HT-29 (cell line): Measurements from ENCODE around the gene NDUFA8. TPM values are rescaled to one million over a fixed set of nuclear protein-coding genes. Genes with fewer than 3 reads are reported as not detected.

Experiments
- DNase-seq: peaks from one replicate; pipeline ENCODE4 v3.0.0-alpha.2; 2015; ENCODE audit warnings: low spot score
- total RNA-seq: library from RNA; depleted of rRNA; stranded (reverse); fragments of >200 nt; shearing (Covaris generic); gene quantifications from 2 replicates; pipeline ENCODE4 v1.2.3, GENCODE V29; 2014; rRNA removed

The NDUFA8 gene
- 28.1 and 28.5 TPM in 2 replicates for total RNA-seq

DNA sequence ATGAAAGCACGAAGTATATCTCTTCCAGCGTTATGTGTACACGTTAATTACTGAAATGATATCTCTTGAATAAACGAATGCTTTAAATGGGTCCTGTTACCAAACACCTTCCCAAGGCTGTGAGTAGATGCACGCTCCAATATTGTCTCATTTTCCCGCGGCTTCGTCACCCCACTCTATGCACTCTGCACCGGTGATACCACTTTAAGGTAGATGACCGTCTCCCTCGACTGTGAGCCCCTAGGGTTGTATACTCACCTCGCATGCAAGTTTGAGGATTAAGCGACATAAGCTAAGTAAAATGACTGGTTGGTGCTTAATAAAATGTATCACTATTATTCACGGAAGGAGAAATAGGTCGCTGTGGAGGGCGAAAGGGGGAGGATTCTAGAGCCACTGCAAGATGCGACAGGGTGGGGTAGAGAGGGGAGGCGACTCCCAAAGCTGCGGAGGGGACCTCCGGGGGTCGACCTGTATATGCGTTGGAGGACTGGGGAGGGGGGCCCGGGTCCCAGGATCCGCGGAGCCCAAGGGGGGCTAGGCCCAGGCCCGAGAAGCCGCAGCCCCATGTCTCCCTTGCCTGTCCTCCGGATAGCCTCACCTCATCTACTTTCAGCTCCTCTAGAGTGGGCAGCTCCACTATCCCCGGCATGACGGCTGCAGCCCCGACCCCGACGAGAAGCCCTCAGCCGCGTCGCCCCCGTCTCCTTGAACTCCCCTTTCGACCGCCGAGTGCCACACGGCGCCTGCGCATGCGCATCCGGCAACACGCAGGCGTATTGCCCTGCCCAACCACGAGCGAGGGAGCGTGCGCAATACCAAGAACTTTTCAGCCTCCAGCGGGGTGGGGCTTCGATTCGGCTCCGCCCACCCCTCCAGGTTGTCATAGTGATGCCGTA, at the start of gene NDUFA8, which contains the start of gene MORN5:
Gene NDUFA8 (minus strand): TSS at position 754 of the 899 bp plus-strand sequence. CDS start 102 bp downstream, at position 652.
Gene MORN5 (plus strand): TSS at position 883 of the 899 bp plus-strand sequence. CDS start 65 bp downstream, outside the sequence.
- DNase-seq, result peak; percentile 97

DNA sequence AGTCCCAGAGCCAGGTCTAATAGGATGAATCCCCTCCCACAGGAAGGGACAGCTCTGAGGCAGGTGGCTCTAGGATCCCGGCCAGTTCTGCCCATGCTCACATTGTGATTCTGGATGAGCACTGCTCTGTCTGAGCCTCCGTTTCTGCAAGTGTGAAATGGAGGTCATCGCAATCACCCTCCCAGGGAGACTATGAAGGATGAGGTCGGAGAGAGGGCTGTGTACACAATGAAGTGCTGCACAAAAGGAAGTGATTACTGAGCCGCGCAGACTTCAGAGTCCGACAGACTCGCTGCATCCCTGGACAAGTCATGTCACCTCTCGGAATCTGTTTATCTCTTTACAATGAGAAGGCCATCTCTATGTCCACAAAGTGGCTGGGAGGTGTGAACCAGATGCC, 47.5 kb upstream of the NDUFA8 start:
- no peak for DNase-seq

DNA sequence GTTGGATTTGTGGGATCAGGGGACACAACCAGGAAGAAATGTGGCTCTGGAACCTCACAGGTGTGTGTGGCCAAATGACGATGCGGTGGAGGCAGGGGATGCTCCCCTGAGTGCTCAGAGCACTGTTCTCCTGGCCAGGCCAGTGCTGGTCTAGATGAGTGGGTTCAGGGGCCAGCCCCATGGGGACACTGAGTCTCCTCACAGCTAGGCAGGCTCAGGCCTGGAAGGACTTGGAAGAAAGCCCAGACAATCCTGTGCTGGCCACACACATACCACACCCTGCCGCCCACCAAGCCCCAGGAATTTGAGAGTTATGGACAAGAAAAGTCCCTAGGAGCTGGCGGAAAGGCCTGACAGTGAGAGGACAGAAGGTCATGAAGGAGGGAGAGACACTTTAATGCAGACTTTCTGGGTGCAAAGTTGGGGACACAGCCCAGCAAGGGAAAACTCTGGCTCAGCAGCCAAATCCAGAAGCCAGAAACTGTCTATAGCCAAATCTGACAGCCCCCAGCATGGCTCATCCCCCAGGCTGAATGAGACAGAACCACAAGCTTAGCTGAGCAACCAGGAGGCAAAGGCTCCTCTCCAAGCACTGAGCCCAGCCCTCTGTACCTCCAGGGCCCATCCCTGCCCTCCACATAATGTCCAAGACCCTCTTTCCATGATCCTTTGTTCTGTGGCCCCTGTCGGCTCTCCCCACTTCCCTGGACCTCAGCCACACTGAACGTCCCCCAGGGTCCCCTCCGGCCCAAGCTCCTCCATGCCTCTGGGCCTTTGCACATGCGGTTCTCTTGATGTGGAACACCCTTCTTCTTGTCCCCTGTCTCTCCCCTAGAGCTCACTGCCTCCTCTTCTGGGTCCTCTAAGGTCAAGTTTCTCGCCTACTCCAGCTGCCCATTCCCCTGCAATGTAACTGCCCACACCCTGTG, 46.8 kb upstream of the NDUFA8 start:
- DNase-seq, result no peak

DNA sequence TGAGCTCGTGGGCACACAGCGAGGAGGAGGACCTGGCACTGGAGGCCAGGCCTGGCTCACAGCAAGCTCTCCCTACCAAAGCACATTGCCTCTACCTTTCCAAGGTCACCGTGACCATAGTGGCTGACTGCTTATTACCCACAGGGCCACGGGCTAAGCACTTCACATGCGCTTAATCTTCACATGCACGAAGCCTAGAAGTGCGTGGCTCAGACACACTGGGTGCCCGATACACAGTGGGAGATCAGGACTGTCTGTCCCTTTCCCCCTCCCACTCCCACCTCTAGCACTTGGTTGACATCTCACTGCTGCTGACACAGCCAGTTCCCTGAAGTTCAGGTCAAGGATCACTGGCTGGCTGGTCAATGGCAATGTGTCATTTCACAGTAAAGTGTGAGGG, 45.6 kb upstream of the NDUFA8 start:
- DNase-seq, result no peak

DNA sequence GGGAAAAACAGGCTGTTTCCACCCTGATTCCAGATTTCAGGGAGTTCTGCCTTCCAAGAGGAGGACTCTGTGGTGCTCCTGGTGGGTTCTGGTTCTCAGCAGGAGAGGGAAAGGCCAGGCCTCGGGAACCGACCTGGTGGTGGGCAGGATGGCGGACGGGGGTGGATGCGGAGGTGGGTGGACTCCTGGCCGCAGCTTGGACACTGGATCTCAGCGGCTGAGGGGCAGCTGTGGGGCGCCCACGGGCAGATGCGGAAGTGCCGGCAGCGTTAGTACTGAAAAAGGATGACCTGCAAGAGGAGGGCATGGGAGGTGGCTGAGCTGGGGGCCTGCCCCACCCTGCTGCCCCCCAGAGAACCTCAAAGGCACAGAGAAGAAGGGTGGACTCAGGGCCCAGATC, 44.9 kb upstream of the NDUFA8 start:
- no peak for DNase-seq

DNA sequence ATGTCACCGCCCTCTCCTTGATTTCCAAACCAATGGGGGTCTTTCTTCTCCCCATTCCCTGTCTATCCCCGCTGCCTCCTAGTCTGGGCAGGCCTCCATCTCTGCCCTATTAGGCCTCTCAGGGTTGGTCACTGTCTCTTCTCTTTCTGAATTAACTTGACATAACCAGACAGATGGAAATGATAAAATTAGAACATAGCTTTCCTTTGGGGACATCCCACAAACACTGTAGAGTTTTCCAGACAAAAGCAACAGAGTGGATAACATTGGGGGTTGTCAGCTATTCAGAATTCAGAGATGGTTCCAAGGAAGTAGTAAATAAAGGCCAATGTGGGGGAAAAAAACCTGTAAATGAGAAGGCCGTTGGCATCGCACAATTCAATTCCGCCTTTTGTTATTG, 44.5 kb upstream of the NDUFA8 start:
- no peak for DNase-seq

DNA sequence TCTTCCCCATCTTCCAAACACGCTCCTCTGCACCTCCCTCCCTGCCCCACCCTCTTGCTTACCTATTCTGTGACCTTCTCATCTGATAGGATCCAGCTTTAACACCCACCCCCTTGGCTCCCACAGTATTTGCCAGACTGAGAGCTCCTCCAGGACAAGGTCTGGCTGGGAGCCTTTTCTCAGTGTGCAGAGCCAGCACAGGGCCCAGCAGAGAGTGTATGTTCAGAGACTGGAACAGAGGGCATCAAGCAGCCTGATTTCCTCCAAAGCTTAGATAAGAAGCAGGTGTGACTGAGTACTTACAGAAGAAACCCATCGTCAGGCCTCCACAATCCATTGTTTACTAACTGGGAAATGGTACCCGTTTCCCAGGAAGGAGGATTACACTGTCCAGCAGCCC, 42.5 kb upstream of the NDUFA8 start:
- no peak for DNase-seq

DNA sequence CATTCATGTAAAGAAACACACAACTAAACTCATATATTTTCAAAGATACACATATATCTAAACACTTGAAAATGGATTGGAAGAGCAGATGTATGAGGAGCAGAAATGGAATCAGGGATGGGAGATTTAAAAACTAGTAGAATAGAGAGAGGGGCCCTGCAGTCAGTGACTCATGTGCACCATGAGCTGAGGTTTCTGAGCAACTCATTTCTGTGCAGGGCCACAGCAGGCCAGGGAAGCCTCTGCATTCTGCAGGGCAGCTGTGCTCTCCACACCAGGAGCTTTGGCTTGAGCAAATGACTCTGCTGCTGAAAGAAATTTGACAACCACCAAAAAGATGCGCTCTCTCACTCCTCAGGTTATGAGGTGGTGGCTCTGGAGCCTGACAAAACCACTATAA, 42.1 kb upstream of the NDUFA8 start:
- DNase-seq, result no peak

DNA sequence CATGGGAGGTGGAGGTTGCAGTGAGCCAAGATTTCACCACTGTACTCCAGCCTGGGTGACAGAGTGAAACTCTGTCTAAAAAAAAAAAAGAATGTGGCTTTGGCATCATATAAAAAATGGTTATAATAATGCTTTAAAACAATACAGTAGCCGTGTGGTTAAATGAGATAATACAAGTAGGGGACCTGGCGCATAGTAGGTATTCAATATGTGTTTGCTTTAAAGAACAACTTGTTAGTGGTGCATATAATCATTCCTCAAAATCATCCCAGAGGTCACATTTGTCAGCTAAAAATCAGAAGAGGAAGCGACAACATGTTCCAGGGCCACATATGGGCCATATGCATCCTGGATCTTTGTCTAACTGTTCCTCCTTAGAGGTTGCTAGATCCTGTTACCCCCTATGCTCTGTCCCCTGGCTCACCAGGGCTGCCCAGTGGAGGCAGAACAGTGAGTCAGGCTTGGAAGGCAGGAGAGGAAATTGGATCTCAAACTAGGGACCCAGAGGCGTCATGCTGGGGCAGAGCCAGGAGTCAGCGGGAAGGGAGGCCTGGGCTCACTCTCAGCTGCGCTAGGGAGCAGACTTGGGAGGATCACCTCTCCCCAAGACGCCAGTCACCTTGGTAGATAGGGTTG, 41.5 kb upstream of the NDUFA8 start:
- DNase-seq, result no peak

DNA sequence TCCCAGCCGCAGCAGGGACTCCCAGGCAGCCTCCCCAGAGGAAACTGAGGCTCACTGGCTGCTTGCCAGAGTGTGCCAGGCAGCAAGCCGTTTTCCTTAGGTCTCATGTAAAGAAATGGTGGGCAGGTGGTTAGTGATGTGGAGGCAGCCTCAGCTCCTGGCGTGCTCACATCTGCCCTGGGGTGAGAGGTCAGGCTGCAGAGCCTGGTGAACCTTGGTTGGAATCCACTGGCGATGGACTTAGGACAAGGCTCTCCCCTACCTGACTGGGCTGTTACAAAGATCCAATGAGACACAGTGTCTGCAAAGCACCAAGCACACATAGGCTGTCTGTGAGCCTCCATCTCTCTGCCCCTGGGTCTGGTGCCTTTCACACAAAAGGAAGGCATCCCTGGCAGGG, 38.3 kb upstream of the NDUFA8 start:
- no peak for DNase-seq

DNA sequence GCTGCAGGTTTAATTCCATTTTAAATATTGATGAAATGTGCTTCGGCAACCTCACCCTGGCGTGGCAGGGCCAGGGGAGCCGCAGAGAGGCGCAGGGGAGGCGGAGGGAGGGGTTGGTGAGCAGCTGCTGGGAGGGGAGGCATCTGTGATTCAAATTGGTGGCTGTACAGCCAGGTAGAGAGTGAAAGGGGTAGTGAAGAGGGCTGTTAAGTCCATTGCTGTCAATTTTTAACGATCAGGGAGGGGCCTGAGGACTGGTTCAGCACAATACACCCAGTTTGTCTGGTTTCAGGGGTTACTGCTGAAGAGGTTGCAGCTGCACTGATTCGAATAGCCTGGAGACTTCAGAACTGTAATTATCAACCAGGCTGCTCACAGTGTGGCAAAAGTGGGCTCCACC, 37.8 kb upstream of the NDUFA8 start:
- no peak for DNase-seq

DNA sequence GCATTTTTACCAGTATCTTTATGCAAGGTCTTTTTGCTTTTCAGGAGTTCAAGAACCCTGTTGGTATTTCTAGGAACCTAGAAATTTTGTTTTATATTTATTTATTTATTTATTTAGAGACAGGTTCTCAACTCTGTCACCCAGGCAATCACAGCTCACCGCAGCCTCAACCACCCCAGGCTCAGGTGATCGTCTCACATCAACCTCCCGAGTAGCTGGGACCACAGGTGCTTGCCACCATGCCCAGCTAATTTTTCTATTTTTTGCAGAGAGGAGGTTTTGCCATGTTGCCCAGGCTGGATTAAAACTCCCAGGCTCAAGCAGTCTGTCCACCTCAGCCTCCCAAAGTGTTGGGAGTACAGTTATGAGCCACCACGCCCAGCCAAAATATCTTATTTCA, 36.3 kb upstream of the NDUFA8 start:
- DNase-seq, result no peak

DNA sequence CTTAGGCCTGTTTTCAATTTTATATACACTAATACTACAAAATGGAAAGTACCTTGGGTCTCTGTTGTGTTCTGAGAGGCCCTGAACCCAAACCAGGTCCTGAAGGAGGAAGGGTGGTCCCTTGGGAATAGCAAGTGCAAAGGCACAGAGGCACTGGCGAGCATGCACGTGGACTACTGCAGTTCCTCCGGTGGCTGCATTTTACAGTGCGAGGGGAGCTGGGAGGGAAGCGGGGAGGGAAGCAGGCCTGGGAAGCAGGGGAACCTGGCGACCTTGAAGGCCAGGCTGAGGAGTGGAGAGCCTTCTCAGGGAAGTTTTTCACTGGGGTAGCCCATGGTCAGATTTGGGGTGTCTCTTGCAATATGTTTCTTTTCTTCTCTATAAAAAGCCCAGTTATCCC, 34.1 kb upstream of the NDUFA8 start:
- DNase-seq, result no peak

DNA sequence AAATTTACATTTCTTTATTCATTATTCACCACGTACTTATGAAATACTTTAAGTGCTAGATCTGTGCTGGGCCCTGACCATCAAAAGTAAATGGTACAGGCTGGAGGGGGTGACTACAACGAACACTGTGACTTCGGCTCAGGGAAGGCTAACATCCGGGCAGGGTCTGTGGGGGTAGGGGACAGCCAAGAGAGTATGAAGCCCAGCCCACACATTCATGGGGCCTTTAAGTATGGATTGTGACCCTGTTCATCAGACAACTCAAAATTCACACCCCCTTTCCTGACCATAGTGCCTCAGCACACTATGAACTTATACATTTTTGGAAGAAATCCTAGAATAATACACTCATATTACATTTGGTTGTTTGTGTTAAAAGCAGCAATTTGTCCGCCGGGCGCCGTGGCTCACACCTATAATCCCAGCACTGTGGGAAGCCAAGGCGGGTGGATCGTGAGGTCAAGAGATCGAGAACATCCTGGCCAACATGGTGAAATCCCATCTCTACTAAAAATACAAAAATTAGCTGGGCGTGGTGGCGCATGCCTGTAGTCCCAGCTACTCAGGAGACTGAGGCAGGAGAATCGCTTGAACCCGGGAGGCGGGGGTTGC, 33.4 kb upstream of the NDUFA8 start:
- DNase-seq, result no peak

DNA sequence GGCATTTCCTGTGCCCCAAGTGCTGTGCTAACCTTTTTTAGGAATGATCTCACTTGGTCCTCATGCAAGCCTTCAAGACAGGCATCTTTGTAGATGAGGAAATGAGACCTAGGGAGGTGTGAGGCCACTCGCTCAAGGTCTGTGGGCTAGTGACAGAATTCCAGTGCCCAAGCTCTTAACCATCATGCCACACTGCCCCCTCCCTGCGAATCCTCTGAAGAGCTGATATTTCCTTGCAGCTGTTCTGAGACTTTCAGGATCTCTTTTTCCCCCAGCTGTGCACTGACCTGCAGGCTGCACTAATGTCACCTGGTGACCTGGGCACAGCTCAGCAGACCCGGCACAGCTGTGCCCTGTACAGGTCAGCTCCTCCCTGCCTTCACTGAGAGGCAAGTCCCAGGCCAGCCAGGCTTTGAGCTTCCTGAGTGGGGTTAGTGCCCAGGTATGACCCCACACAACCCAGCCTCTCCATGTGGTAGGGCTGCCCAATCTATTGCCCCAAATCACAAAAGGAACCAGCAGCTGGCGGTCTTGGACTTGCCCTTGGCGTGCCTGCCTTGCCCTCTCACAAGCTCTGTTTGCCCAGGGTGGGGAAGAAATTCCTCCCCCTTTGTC, 32.8 kb upstream of the NDUFA8 start:
- peak; percentile 30 for DNase-seq

DNA sequence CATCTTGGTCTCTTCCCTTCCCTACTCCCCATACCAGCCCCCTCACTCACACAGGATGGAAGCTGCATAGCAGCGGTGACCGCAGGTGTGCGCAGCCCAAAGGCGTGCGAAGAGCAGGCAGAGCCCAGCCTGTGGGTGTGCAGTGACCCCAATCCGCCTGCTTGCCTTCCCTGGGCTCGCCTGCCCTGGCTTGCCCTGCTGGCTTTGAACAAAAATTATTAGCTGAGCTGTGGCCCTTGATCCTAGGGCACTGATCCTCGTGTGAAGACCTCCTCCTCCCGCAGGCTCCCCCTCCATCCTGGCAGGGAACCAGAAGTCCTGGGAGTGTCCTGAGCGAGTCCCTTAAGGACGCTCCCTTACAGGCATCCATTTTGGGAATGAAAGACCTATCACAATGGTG, 32.0 kb upstream of the NDUFA8 start:
- no peak for DNase-seq

DNA sequence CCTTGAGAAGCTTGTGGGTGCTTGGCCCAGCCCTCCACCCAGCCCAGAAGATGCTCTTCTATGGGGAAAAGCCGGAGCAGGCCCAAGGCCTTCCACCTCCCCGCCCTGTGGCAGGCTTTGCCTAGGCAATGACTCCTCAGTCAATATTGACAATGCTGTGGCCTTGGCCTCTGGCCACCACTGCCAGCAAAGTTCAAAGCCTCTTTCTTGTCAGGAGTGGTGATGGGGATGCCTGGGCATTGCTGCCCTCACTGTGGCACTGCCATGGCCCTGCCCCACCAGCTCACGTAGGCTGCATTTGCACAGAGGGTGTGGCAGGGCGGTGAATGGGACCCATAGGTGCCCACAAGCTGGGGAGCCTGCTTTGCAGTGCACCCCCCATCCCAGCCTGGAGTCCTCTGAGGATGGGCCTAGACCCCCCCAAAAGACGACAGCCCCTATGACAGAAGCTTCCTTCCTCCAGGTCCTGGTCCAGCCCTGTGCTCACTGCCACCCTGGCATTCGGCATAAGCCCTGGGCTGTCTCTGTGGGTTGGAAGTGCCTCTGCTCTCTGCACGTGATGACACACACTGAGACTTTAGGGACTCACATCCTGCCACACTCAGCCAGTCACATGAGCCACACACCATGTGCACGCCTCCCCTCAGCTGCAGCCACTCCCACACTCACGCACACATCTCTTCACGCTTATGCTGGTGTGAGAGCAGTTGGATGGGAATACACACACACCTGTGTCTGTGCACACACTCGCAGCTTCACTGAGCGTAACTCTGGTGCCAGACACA, 31.2 kb upstream of the NDUFA8 start:
- DNase-seq, result peak; percentile 67

DNA sequence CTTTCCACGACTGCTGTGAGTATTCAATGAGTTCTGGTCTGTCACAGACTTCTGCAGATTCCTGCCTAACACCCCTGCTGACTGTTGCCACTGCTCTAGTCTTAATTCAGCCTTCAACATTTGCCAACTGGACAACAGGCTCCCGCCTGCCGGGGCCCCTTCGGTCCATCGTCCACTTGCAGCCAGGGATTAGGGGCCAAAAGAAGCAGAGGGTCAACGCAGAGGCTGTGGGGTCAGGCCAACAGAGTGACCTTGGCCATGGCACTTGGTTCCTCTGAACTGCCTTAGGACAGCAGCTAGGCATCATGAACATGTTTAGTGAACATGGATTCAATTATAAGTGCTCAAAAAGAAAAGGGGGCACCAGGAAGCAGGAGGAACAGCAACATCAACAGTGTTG, 28.8 kb upstream of the NDUFA8 start:
- no peak for DNase-seq

DNA sequence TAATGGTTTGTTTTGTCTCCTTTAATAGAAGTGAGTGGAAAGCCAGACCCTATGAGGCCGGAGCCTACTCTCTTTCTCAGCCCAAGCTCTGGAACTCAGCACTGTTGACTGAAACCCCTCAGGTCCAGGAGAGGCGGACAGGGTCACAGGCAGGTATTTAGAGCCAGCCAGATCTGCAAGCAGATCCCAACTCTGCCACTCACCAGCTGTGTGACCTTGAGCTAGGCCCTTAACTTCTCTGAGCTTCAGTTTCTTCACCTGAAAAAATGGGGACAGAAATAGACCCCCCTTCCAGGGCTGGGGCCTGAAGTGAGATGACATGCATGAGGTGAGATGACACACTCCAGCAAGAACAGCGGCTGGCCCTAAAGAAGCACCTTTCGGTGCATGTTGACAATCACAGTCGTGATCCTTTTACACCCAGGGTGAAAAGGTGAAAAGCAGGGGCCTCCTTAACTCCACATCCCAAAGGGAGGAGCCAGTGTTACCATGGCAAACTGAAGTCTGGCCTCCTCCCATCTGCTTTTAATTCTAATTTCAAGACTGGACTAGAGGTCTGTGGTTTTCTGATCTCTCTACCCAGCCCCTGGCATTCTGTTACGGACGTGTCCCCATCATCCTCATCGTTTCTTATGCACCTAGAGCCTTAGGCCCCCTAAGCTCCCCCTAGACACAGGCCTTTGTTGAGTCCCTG, 27.3 kb upstream of the NDUFA8 start:
- no peak for DNase-seq
